Measurements from ENCODE around the gene OLFM3. TPM values are rescaled to one million over a fixed set of nuclear protein-coding genes. Genes with fewer than 3 reads are reported as not detected.

Gene OLFM3
- total and polyA plus RNA-seq, 9 donors = 0.33 TPM; not detected in 8

- TF ChIP-seq POLR2A (IDR thresholded peaks at IDR 0.05) = no peak
- no peak for TF ChIP-seq CTCF (IDR thresholded peaks at IDR 0.05)
- TF ChIP-seq EP300 (IDR thresholded peaks at IDR 0.05) = no peak
- Histone ChIP-seq H3K9me3 (no peaks in the 10 kb centered on the region), H3K27me3 (no peaks in the 10 kb centered on the region), H3K27ac (no peak overlapping the region), H3K4me3 (no peak overlapping the region), H3K36me3 (no peaks in the 10 kb centered on the region), H3K4me1 (ENCODE audit: insufficient read depth) (no peaks in the 10 kb centered on the region)
- intact Hi-C loops (cut with DNase I) = no loop called here
- no peak for DNase-seq
- 87 to 93% (median 89%) methylated on average over 5 of the region's 5 CpGs for WGBS, 3 donors
Observed at GRCh38 chr1:101797722-101798121, 199.0 kb downstream of the OLFM3 start.

GRCh38 chr1:101781201-101781831 is 215.4 kb downstream of the OLFM3 start:
- Histone ChIP-seq H3K4me3 (no peak overlapping the region), H3K4me1 (ENCODE audit: insufficient read depth) (no peaks in the 10 kb centered on the region), H3K36me3 (no peaks in the 10 kb centered on the region), H3K27ac (no peak overlapping the region), H3K27me3 (no peaks in the 10 kb centered on the region), H3K9me3 (no peaks in the 10 kb centered on the region)
- no peak for DNase-seq
- 23 to 30% (median 27%) methylated on average over 3 of the region's 3 CpGs for WGBS, 3 donors
- TF ChIP-seq EP300 (IDR thresholded peaks at IDR 0.05) (no peak), CTCF (IDR thresholded peaks at IDR 0.05) (no peak), POLR2A (IDR thresholded peaks at IDR 0.05) (no peak)
- intact Hi-C loops (cut with DNase I) = no loop called here

- Histone ChIP-seq H3K27ac (no peak overlapping the region), H3K9me3 (no peaks in the 10 kb centered on the region), H3K4me1 (ENCODE audit: insufficient read depth) (no peaks in the 10 kb centered on the region), H3K27me3 (no peaks in the 10 kb centered on the region), H3K4me3 (no peak overlapping the region), H3K36me3 (no peaks in the 10 kb centered on the region)
- 44 to 57% (median 48%) methylated on average over 3 of the region's 3 CpGs for WGBS, 3 donors
- intact Hi-C loops (cut with DNase I) = no loop called here
- no peak for DNase-seq
- no peak for TF ChIP-seq EP300 (IDR thresholded peaks at IDR 0.05)
- no peak for TF ChIP-seq CTCF (IDR thresholded peaks at IDR 0.05)
- no peak for TF ChIP-seq POLR2A (IDR thresholded peaks at IDR 0.05)
Observed at GRCh38 chr1:101769520-101769919, 227.2 kb downstream of the OLFM3 start.

GRCh38 chr1:101757985-101758384 is 238.7 kb downstream of the OLFM3 start:
- TF ChIP-seq CTCF (IDR thresholded peaks at IDR 0.05) (no peak), POLR2A (IDR thresholded peaks at IDR 0.05) (no peak), EP300 (IDR thresholded peaks at IDR 0.05) (no peak)
- Histone ChIP-seq H3K4me3 (no peak overlapping the region), H3K9me3 (no peaks in the 10 kb centered on the region), H3K27ac (no peak overlapping the region), H3K27me3 (no peaks in the 10 kb centered on the region), H3K36me3 (no peaks in the 10 kb centered on the region), H3K4me1 (ENCODE audit: insufficient read depth) (no peaks in the 10 kb centered on the region)
- intact Hi-C loops (cut with DNase I) = no loop called here
- 72 to 91% (median 90%) methylated on average over 5 of the region's 5 CpGs for WGBS, 3 donors
- DNase-seq = no peak
